Tibial nerve (tissue), 4 donors: ENCODE results near the gene LSM7. TPM values are rescaled to one million over a fixed set of nuclear protein-coding genes. Genes with fewer than 3 reads are reported as not detected.

Source experiments
- DNase-seq, 2 donors: peaks; one replicate each; pipeline ENCODE4 v3.0.0-alpha.2; 2019; ENCODE audit warnings: low spot score in 2 of 2
- H3K27ac ChIP-seq, 4 donors: fragments of 200-600 bp; sonication (generic) in 3 of 4; one replicate each; pipeline ENCODE4 v1.5.1; 2017 to 2019; ENCODE audit warnings: mild to moderate bottlenecking in 1 of 4
- H3K27me3 ChIP-seq, 2 donors: fragments of 200-600 bp; sonication (generic) in 1 of 2; one replicate each; pipeline versions ENCODE4 v1.5.1 to v1.6.0; 2017 to 2019
- H3K36me3 ChIP-seq, 3 donors: fragments of 200-600 bp; sonication (generic); one replicate each; pipeline ENCODE4 v1.5.1; 2018 to 2019
- H3K4me1 ChIP-seq, 4 donors: fragments of 200-600 bp; sonication (generic) in 3 of 4; one replicate each; pipeline ENCODE4 v1.5.1; 2017 to 2019
- H3K4me3 ChIP-seq, 4 donors: fragments of 200-600 bp; sonication (generic) in 3 of 4; one replicate each; pipeline ENCODE4 v1.5.1; 2017 to 2019; ENCODE audit warnings: mild to moderate bottlenecking in 1 of 4, moderate library complexity in 1 of 4
- H3K9me3 ChIP-seq, 4 donors: fragments of 200-600 bp; sonication (generic) in 3 of 4; one replicate each; pipeline ENCODE4 v1.5.1; 2017 to 2019
- EP300 ChIP-seq, 2 donors: sonication (generic); formaldehyde crosslinking; IDR thresholded peaks; one replicate each; pipeline ENCODE4 v1.6.1; 2017; ENCODE audit warnings: antibody characterized with exemption in 2 of 2, mild to moderate bottlenecking in 1 of 2
- POLR2A ChIP-seq, 2 donors: fragments of 450-650 bp; IDR thresholded peaks; one replicate each; pipeline ENCODE4 v1.6.1; 2017; ENCODE audit warnings: antibody characterized with exemption in 2 of 2, mild to moderate bottlenecking in 2 of 2, moderate library complexity in 2 of 2
- whole genome bisulfite sequencing, 2 donors: methylation state at CpG; one replicate each; pipeline ENCODE4 v1.1.5; 2018; 5-methylcytosine and 5-hydroxymethylcytosine counted together
- total RNA-seq, 4 donors: library from RNA; depleted of rRNA; stranded (reverse); fragments of >200 nt; gene quantifications; one replicate each; pipeline ENCODE4 v1.1.0, GENCODE V29; 2016
- TF ChIP-seq, protein P1 (sequence below), 5 experiments: fragments of 200-600 bp in 3 of 5; fragments of 450-650 bp in 2 of 5; sonication (generic) in 3 of 5; IDR thresholded peaks; one replicate each; pipeline ENCODE4 v1.5.1; 2016 to 2019; ENCODE audit warnings: antibody characterized with exemption in 5 of 5, mild to moderate bottlenecking in 3 of 5, moderate library complexity in 2 of 5

The LSM7 gene
- total RNA-seq, 4 donors from 2014 or later, result 54.1 to 167 (median 87.7) TPM

DNA sequence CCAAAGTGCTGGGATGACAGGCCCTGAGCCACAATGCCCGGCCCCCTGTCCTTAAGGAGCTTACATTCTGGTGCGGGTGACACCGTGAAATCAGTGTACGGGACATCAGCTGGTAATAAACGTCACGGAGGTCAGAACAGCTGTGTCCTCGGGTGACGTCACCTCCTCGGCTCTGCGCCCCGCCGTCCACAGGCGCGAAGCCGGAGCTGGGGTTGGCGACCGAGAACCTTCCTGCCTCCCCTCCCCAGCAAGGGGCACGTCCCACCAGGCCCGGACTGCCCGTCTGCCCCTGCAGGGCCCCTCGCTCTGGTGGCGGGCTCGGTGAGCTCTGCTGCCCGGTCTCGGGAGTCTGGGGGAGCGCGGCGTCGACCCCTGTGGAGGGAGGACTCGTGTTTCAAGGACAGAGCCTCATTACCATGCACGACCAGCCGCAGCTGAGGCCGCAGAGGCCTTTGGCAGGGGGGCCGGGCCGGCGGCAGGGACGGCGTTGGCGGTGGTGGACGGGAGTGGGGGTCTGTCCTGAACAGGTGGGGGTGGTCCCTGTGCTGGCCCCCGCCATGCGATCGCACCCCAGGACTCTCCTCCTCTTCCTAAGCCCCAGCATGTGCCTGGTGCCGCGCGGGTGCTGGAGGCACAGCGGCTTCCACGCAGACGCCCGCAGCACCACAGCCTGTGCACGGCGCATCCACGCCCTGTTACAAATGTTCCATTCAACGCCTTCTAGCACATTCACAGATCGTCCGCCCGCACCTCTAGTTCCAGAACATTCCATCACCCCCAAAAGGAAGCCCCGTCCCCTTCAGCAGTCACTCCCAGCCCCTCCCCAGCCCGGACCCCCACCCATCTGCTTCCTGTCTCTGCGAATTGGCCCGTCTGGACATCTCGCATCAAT lies 25.8 kb downstream of the LSM7 start:
- peaks cover 0 to 13% (median 6%) of the 10 kb centered on the region in 4 donors for H3K4me1 ChIP-seq
- H3K36me3 ChIP-seq, result no peaks in the 10 kb centered on the region
- no peak overlapping the region for H3K27ac ChIP-seq
- 19 to 24% methylated on average over 25 to 35 of the region's 62 CpGs for WGBS, 2 donors
- peaks cover 0 to 63% of the 10 kb centered on the region in 2 donors for H3K27me3 ChIP-seq
- peak overlapping the region in 1 of 4 donors; percentile 26 for H3K4me3 ChIP-seq
- no peak for DNase-seq
- H3K9me3 ChIP-seq, result no peaks in the 10 kb centered on the region
- TF ChIP-seq EP300 (IDR thresholded peaks at IDR 0.05) (peak in 1 of 2 donors; percentile 18), POLR2A (IDR thresholded peaks at IDR 0.05) (no peak)

DNA sequence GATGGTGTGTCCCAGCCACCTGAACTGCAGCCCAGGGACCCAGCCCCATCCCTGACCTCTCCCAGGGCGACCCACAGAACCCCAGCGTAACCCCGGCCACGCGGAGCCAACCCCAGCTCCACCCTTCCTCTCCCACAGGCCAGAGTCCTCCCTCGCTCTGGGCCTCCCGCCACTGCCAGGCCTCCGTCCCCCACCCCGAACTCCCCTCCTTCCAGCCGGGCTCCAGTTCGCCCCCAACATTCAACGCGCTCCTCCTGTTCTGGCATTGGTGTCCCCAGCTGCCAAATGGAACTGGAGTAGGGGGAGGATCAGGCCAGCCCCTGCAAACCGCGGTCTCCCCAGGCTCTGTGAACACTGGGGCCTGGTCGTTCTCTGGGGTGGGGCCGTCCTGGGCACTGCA lies 27.9 kb downstream of the LSM7 start:
- DNase-seq, result no peak
- H3K36me3 ChIP-seq, result no peaks in the 10 kb centered on the region
- 72 to 75% methylated on average over 17 of the region's 17 CpGs for WGBS, 2 donors
- H3K9me3 ChIP-seq, result no peaks in the 10 kb centered on the region
- H3K4me1 ChIP-seq, result peaks cover 0 to 11% (median 6%) of the 10 kb centered on the region in 4 donors
- H3K27ac ChIP-seq, result no peak overlapping the region
- TF ChIP-seq POLR2A (IDR thresholded peaks at IDR 0.05) (no peak), EP300 (IDR thresholded peaks at IDR 0.05) (no peak)
- TF ChIP-seq, protein P1, sequence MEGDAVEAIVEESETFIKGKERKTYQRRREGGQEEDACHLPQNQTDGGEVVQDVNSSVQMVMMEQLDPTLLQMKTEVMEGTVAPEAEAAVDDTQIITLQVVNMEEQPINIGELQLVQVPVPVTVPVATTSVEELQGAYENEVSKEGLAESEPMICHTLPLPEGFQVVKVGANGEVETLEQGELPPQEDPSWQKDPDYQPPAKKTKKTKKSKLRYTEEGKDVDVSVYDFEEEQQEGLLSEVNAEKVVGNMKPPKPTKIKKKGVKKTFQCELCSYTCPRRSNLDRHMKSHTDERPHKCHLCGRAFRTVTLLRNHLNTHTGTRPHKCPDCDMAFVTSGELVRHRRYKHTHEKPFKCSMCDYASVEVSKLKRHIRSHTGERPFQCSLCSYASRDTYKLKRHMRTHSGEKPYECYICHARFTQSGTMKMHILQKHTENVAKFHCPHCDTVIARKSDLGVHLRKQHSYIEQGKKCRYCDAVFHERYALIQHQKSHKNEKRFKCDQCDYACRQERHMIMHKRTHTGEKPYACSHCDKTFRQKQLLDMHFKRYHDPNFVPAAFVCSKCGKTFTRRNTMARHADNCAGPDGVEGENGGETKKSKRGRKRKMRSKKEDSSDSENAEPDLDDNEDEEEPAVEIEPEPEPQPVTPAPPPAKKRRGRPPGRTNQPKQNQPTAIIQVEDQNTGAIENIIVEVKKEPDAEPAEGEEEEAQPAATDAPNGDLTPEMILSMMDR (IDR thresholded peaks at IDR 0.05), result no peak
- no peak overlapping the region for H3K4me3 ChIP-seq
- peaks cover 0 to 42% of the 10 kb centered on the region in 2 donors for H3K27me3 ChIP-seq

GRCh38 chr19:2296141-2296540 lies 32.2 kb downstream of the LSM7 start:
- no peaks in the 10 kb centered on the region for H3K36me3 ChIP-seq
- WGBS, 2 donors, result 88 to 90% methylated on average over 16 of the region's 16 CpGs
- no peaks in the 10 kb centered on the region for H3K9me3 ChIP-seq
- H3K4me1 ChIP-seq, result peaks cover 0 to 23% (median 5%) of the 10 kb centered on the region in 4 donors
- no peak for TF ChIP-seq POLR2A (IDR thresholded peaks at IDR 0.05)
- TF ChIP-seq EP300 (IDR thresholded peaks at IDR 0.05), result no peak
- TF ChIP-seq, protein P1 (IDR thresholded peaks at IDR 0.05), result no peak
- no peak overlapping the region for H3K4me3 ChIP-seq
- peaks cover 0 to 40% of the 10 kb centered on the region in 2 donors for H3K27me3 ChIP-seq
- DNase-seq, result no peak
- H3K27ac ChIP-seq, result no peak overlapping the region

DNA sequence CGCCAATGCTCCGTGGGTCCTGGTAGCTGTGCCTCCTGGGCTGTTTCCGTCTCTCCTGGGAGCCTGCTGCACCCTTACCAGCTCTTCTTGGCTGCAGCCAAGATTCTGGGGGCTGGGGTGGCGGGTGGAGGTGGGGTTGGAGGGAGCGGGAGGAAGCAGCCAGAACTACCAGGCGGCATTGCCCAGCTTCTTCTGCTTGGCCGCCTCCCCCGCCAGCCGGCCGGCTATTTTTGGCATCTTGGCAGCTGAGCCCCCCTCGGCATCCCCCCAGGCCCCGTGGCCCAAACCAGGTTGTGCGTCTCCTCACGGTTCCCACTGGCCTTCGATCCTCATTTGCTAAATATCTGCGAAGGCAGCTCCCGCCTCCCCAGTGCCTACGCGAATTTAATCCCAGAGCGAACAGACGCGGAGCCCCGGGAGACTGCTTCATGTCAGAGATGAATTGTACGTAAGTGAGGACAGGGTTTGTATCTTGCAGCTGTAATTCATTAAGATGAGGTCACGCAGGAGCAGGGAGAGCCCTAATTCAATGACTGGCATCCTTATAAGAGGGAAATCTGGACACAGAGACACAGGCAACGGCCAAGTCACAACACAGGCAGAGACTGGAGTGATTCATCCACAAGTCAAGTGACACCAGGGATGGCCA lies 33.6 kb downstream of the LSM7 start:
- Histone ChIP-seq H3K27me3 (peaks cover 0 to 44% of the 10 kb centered on the region in 2 donors), H3K27ac (no peak overlapping the region), H3K4me1 (peaks cover 0 to 36% (median 13%) of the 10 kb centered on the region in 4 donors), H3K9me3 (no peaks in the 10 kb centered on the region), H3K36me3 (no peaks in the 10 kb centered on the region), H3K4me3 (no peak overlapping the region)
- TF ChIP-seq, protein P1 (IDR thresholded peaks at IDR 0.05), result no peak
- peak in 1 of 2 donors; percentile 18 for TF ChIP-seq EP300 (IDR thresholded peaks at IDR 0.05)
- no peak for TF ChIP-seq POLR2A (IDR thresholded peaks at IDR 0.05)
- no peak for DNase-seq
- WGBS, 2 donors, result 19 to 35% methylated on average over 25 of the region's 26 CpGs

GRCh38 chr19:2291185-2291751 lies 37.1 kb downstream of the LSM7 start:
- no peaks in the 10 kb centered on the region for H3K9me3 ChIP-seq
- H3K4me3 ChIP-seq, result peak overlapping the region in 3 of 4 donors; percentile 10 to 55 (median 52)
- H3K27ac ChIP-seq, result peak overlapping the region in 1 of 4 donors; percentile 82
- H3K4me1 ChIP-seq, result peaks cover 0 to 43% (median 17%) of the 10 kb centered on the region in 4 donors
- H3K27me3 ChIP-seq, result peaks cover 0 to 58% of the 10 kb centered on the region in 2 donors
- no peaks in the 10 kb centered on the region for H3K36me3 ChIP-seq
- TF ChIP-seq EP300 (IDR thresholded peaks at IDR 0.05) (no peak), POLR2A (IDR thresholded peaks at IDR 0.05) (no peak)
- TF ChIP-seq, protein P1 (IDR thresholded peaks at IDR 0.05), result no peak
- DNase-seq, result no peak
- 4% methylated on average over 45 of the region's 67 CpGs; no CpG with 5 or more reads in 1 of the 2 donors for WGBS, 2 donors
